IMR-90 (cell line): ENCODE measurements around the gene GPR84. TPM values are rescaled to one million over a fixed set of nuclear protein-coding genes. Genes with fewer than 3 reads are reported as not detected.

Experiments
- ATAC-seq: fragments of 200-7000 bp; cut with Tn5 transposase; 2 replicates; pipeline ENCODE4 v1.9.1; 2020; ENCODE audit warnings: low read depth, mild to moderate bottlenecking, moderate library complexity
- BruUV-seq: library from RNA; stranded (reverse); fragments of 400-500 nt; replicated peaks from 2 replicates; lab custom pipeline; 2021; lab: Mats Ljungman, UMichigan
- CTCF ChIA-PET: fragments of 300-600 bp; formaldehyde crosslinking; extraction: SDS; loops from one replicate; lab custom pipeline; 2021; ENCODE audit warnings: antibody characterized with exemption; lab: Yijun Ruan, JAX
- POLR2A ChIA-PET: fragments of 300-600 bp; sonication (Branson Sonifier 250); formaldehyde crosslinking; loops from one replicate; lab custom pipeline; 2022; ENCODE audit warnings: antibody characterized with exemption; ENCODE audit not compliant: unreplicated experiment; lab: Charles Lee
- DNase-seq: peaks from one replicate; pipeline ENCODE4 v3.0.0; 2013
- H2AFZ ChIP-seq: replicated peaks from 2 replicates; pipeline ENCODE3; 2013; ENCODE audit warnings: low read length, mild to moderate bottlenecking; ENCODE audit not compliant: poor library complexity
- H2AK5ac ChIP-seq: 2 replicates; pipeline ENCODE4 v1.6.1; 2013; ENCODE audit warnings: low read depth, low read length, inconsistent platforms
- H2AK9ac ChIP-seq: replicated peaks from 2 replicates; pipeline ENCODE3; 2013; ENCODE audit warnings: mild to moderate bottlenecking, low read depth, low read length, moderate library complexity; ENCODE audit not compliant: poor library complexity
- H2BK120ac ChIP-seq: 2 replicates; pipeline ENCODE4 v1.6.1; 2013; ENCODE audit warnings: low read depth, low read length, inconsistent platforms
- H2BK15ac ChIP-seq: 3 replicates; pipeline ENCODE4 v1.6.1; 2013; ENCODE audit warnings: low read depth, low read length, inconsistent platforms
- H2BK20ac ChIP-seq: 2 replicates; pipeline ENCODE4 v1.6.1; 2013; ENCODE audit warnings: low read depth, mild to moderate bottlenecking, inconsistent platforms, low read length, moderate library complexity
- H2BK5ac ChIP-seq: 2 replicates; pipeline ENCODE4 v1.6.1; 2013; ENCODE audit warnings: mild to moderate bottlenecking, low read depth, low read length, inconsistent platforms; ENCODE audit not compliant: poor library complexity, severe bottlenecking
- H3K14ac ChIP-seq: replicated peaks from 2 replicates; pipeline ENCODE4 v1.6.1; 2013; ENCODE audit warnings: low read depth, low read length, inconsistent platforms
- H3K18ac ChIP-seq: 2 replicates; pipeline ENCODE4 v1.6.1; 2013; ENCODE audit warnings: low read depth, low read length, control low read depth
- H3K23ac ChIP-seq: 2 replicates; pipeline ENCODE4 v1.6.1; 2013; ENCODE audit warnings: low read depth, low read length, inconsistent platforms
- H3K27ac ChIP-seq: 2 replicates; pipeline ENCODE4 v1.5.1; 2013; ENCODE audit warnings: mild to moderate bottlenecking, control low read depth, low read length; ENCODE audit not compliant: insufficient read depth
- H3K27me3 ChIP-seq: 2 replicates; pipeline ENCODE4 v1.6.1; 2013; ENCODE audit warnings: low read length; ENCODE audit not compliant: control insufficient read depth, insufficient read depth
- H3K36me3 ChIP-seq: 2 replicates; pipeline ENCODE4 v1.6.1; 2013; ENCODE audit warnings: low read length, mixed read lengths; ENCODE audit not compliant: control insufficient read depth, insufficient read depth
- H3K4ac ChIP-seq: 2 replicates; pipeline ENCODE4 v1.6.1; 2013; ENCODE audit warnings: low read depth, low read length, inconsistent platforms
- H3K4me1 ChIP-seq: 2 replicates; pipeline ENCODE4 v1.6.1; 2013; ENCODE audit warnings: low read length, mixed read lengths; ENCODE audit not compliant: control insufficient read depth, insufficient read depth
- H3K4me2 ChIP-seq: 2 replicates; pipeline ENCODE4 v1.6.1; 2013; ENCODE audit warnings: low read depth, mild to moderate bottlenecking, control low read depth, low read length, moderate library complexity
- H3K4me3 ChIP-seq: 2 replicates; pipeline ENCODE4 v1.5.1; 2013; ENCODE audit warnings: low read depth, mild to moderate bottlenecking, control low read depth, low read length, moderate library complexity; ENCODE audit not compliant: insufficient read depth
- H3K56ac ChIP-seq: 2 replicates; pipeline ENCODE4 v1.6.1; 2013; ENCODE audit warnings: low read length, inconsistent platforms; ENCODE audit not compliant: insufficient read depth; ENCODE audit errors: extremely low read depth
- H3K79me1 ChIP-seq, 2 experiments: 2 replicates each; pipeline ENCODE4 v1.6.1; 2013; ENCODE audit warnings: low read length in 2 of 2, inconsistent platforms in 1 of 2, low read depth in 1 of 2
- H3K9ac ChIP-seq: 2 replicates; pipeline ENCODE4 v1.6.1; 2013; ENCODE audit warnings: low read depth, low read length, control low read depth
- H3K9me1 ChIP-seq: 2 replicates; pipeline ENCODE4 v1.6.1; 2013; ENCODE audit warnings: low read length, inconsistent platforms; ENCODE audit not compliant: insufficient read depth
- H3K9me3 ChIP-seq: 2 replicates; pipeline ENCODE4 v1.6.1; 2013; ENCODE audit warnings: low read length; ENCODE audit not compliant: control insufficient read depth, insufficient read depth
- H4K20me1 ChIP-seq: 2 replicates; pipeline ENCODE4 v1.6.1; 2013; ENCODE audit warnings: low read length, inconsistent platforms; ENCODE audit not compliant: insufficient read depth
- H4K5ac ChIP-seq: 2 replicates; pipeline ENCODE4 v1.6.1; 2013; ENCODE audit warnings: mild to moderate bottlenecking, low read depth, low read length, control low read depth
- H4K8ac ChIP-seq, 2 experiments: 2 replicates each; pipeline ENCODE4 v1.6.1; 2013; ENCODE audit warnings: low read depth in 2 of 2, low read length in 2 of 2, control low read depth in 1 of 2, inconsistent platforms in 1 of 2
- H4K91ac ChIP-seq: 2 replicates; pipeline ENCODE4 v1.6.1; 2013; ENCODE audit warnings: low read depth, low read length, inconsistent platforms; ENCODE audit not compliant: insufficient read depth
- BHLHE40 ChIP-seq: fragments of 150-350 bp; IDR thresholded peaks from 2 replicates; pipeline ENCODE4 v1.6.1; 2016; ENCODE audit warnings: mild to moderate bottlenecking, low read depth, low read length
- CEBPB ChIP-seq: IDR thresholded peaks from 2 replicates; pipeline ENCODE4 v1.6.1; 2012; ENCODE audit warnings: low read depth, low read length, improper control_type of control experiment
- CHD1 ChIP-seq: IDR thresholded peaks from 2 replicates; pipeline ENCODE4 v1.6.1; 2012; ENCODE audit warnings: low read depth, low read length, improper control_type of control experiment
- MAFK ChIP-seq: IDR thresholded peaks from 2 replicates; pipeline ENCODE4 v1.6.1; 2012; ENCODE audit warnings: low read depth, low read length, improper control_type of control experiment
- MAZ ChIP-seq: IDR thresholded peaks from 2 replicates; pipeline ENCODE4 v1.6.1; 2012; ENCODE audit warnings: low read depth, mild to moderate bottlenecking, low read length, improper control_type of control experiment, moderate library complexity, borderline replicate concordance
- MXI1 ChIP-seq: IDR thresholded peaks from 2 replicates; pipeline ENCODE4 v1.6.1; 2012; ENCODE audit warnings: low read depth, mild to moderate bottlenecking, low read length, moderate library complexity, borderline replicate concordance
- NFE2L2 ChIP-seq: fragments of 150-350 bp; IDR thresholded peaks from 2 replicates; pipeline ENCODE4 v1.6.1; 2016; ENCODE audit warnings: low read depth, mild to moderate bottlenecking, low read length
- POLR2A ChIP-seq: IDR thresholded peaks from 2 replicates; pipeline ENCODE4 v1.6.1; 2012; ENCODE audit warnings: mild to moderate bottlenecking, low read depth, low read length
- RAD21 ChIP-seq: IDR thresholded peaks from 2 replicates; pipeline ENCODE4 v1.6.1; 2012; ENCODE audit warnings: low read length, improper control_type of control experiment
- RCOR1 ChIP-seq: IDR thresholded peaks from 2 replicates; pipeline ENCODE4 v1.6.1; 2012; ENCODE audit warnings: mild to moderate bottlenecking, low read length, improper control_type of control experiment; ENCODE audit not compliant: insufficient replicate concordance
- SMC3 ChIP-seq: fragments of 150-350 bp; IDR thresholded peaks from 2 replicates; pipeline ENCODE4 v1.6.1; 2016; ENCODE audit warnings: low read depth, mild to moderate bottlenecking, antibody characterized with exemption, low read length, moderate library complexity
- WGBS, 2 experiments: methylation state at CpG; one replicate each; pipeline versions ENCODE4 v1.1.5 to v1.1.7; 2013; ENCODE audit warnings: missing lambda C conversion rate in 2 of 2; ENCODE audit not compliant: insufficient read length in 1 of 2; ENCODE audit errors: extremely low coverage in 2 of 2; 5-methylcytosine and 5-hydroxymethylcytosine counted together
- dilution Hi-C: fragments of 300-500 bp; cut with HindIII; formaldehyde crosslinking; loops from one replicate; pipeline ENCODE4 v1.14.3; 2018; ENCODE audit warnings: low sequenced_read_pairs; ENCODE audit not compliant: unreplicated experiment
- in situ Hi-C: fragments of 300-500 bp; cut with MboI; formaldehyde crosslinking; loops from 3 replicates; pipeline ENCODE4 v1.14.3; 2019; ENCODE audit warnings: low sequenced_read_pairs, inconsistent platforms, mixed read lengths
- intact Hi-C: fragments of 100-400 bp; cut with micrococcal nuclease; formaldehyde crosslinking; loops from 2 replicates; pipeline ENCODE4 v1.10.0; 2022
- polyA plus RNA-seq, 3 experiments: library from polyadenylated mRNA; depleted of rRNA; stranded (reverse); fragments of >200 nt; gene quantifications; 2 replicates each; pipeline ENCODE4 v1.2.3, GENCODE V29; 2012; ENCODE audit warnings: low replicate concordance in 1 of 3
- total RNA-seq: library from RNA; depleted of rRNA; stranded (reverse); fragments of >200 nt; gene quantifications from 2 replicates; pipeline ENCODE4 v1.2.3, GENCODE V29; 2012
- TF ChIP-seq, protein P1 (sequence below): conservative IDR thresholded peaks from 2 replicates; pipeline ENCODE4 v1.5.1; 2012; ENCODE audit warnings: mild to moderate bottlenecking, low read depth, low read length, improper control_type of control experiment

Gene GPR84
- total and polyA plus RNA-seq, 2 of the 4 experiments (the other 2 are of a cell fraction), result not detected

DNA sequence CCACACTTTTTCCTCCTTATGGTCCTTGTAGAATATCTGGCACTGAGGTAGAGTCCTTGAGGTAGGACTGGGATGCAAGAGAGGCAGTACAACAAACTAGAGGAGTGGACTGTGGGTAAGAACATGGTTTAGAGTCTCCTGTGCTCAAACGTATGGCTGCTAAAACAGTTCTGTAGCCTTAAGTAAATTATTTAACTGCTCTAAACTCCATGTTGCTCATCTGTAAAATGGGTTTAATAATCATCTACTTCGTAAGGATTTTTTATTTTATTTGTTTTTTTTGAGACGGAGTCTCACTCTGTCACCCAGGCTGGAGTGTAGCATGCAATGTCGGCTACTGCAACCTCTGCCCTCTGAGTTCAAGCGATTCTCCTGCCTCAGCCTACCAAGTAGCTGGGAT is 42.9 kb downstream of the GPR84 start:
- BruUV-seq, result no TSS peak
- H3K9ac ChIP-seq, result no peak overlapping the region
- no peaks in the 10 kb centered on the region for H3K4me1 ChIP-seq
- H3K36me3 ChIP-seq, result no peaks in the 10 kb centered on the region
- no peak overlapping the region for H2BK20ac ChIP-seq
- no peak overlapping the region for H2AK9ac ChIP-seq
- H3K23ac ChIP-seq, result no peak overlapping the region
- 40% methylated on average over 1 of the region's 5 CpGs; no CpG with 5 or more reads in 1 of the 2 experiments for WGBS, 2 experiments
- no peak overlapping the region for H2AK5ac ChIP-seq
- H4K8ac ChIP-seq, result no peak overlapping the region
- no peak overlapping the region for H2AFZ ChIP-seq
- peaks cover 3 to 10% of the 10 kb centered on the region in 2 experiments; a peak in 2 of 4 replicates for H3K79me1 ChIP-seq
- H4K5ac ChIP-seq, result no peak overlapping the region
- no peak overlapping the region for H3K14ac ChIP-seq
- no peak overlapping the region for H2BK5ac ChIP-seq
- H3K27ac ChIP-seq, result no peak overlapping the region
- no peak overlapping the region for H3K4me2 ChIP-seq
- no peaks in the 10 kb centered on the region for H4K20me1 ChIP-seq
- ChIA-PET POLR2A (no interaction called here), CTCF (interaction anchor here (0.6 to 1.5 kb wide), 3 partner anchors 15 to 317 kb away, joined by 3 to 4 read pairs (median 4); no protein-coding TSS in a partner anchor)
- intact Hi-C loops, result no loop called here
- H3K27me3 ChIP-seq, result peaks cover 2% of the 10 kb centered on the region; the same call in 1 of the 2 replicates
- H2BK15ac ChIP-seq, result no peak overlapping the region
- ATAC-seq, result no peak
- H3K9me3 ChIP-seq, result no peaks in the 10 kb centered on the region
- H3K9me1 ChIP-seq, result 0 out of 2 replicates have a peak, but pooled peaks cover 3% of the 10 kb centered on the region
- in situ Hi-C loops, result no loop called here
- no peak overlapping the region for H3K56ac ChIP-seq
- no peak for TF ChIP-seq MAZ
- TF ChIP-seq CHD1, result no peak
- no peak for TF ChIP-seq BHLHE40
- TF ChIP-seq MXI1, result no peak
- TF ChIP-seq RCOR1, result no peak
- no peak for TF ChIP-seq RAD21
- TF ChIP-seq SMC3, result no peak
- TF ChIP-seq CEBPB, result no peak
- no peak for TF ChIP-seq NFE2L2
- TF ChIP-seq, protein P1, sequence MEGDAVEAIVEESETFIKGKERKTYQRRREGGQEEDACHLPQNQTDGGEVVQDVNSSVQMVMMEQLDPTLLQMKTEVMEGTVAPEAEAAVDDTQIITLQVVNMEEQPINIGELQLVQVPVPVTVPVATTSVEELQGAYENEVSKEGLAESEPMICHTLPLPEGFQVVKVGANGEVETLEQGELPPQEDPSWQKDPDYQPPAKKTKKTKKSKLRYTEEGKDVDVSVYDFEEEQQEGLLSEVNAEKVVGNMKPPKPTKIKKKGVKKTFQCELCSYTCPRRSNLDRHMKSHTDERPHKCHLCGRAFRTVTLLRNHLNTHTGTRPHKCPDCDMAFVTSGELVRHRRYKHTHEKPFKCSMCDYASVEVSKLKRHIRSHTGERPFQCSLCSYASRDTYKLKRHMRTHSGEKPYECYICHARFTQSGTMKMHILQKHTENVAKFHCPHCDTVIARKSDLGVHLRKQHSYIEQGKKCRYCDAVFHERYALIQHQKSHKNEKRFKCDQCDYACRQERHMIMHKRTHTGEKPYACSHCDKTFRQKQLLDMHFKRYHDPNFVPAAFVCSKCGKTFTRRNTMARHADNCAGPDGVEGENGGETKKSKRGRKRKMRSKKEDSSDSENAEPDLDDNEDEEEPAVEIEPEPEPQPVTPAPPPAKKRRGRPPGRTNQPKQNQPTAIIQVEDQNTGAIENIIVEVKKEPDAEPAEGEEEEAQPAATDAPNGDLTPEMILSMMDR, result no peak
- no peak for TF ChIP-seq POLR2A
- TF ChIP-seq MAFK, result no peak
- no peak overlapping the region for H2BK120ac ChIP-seq
- H3K18ac ChIP-seq, result no peak overlapping the region
- no peak overlapping the region for H4K91ac ChIP-seq
- H3K4me3 ChIP-seq, result no peak overlapping the region
- DNase-seq, result no peak
- dilution Hi-C loops, result no loop called here
- no peak overlapping the region for H3K4ac ChIP-seq
